ENCODE data around the gene SQSTM1.
A peak's percentile ranks its signal among the peaks of the same experiment; 100 is the strongest.
"Not testable (repeated sequence)": the region's sequence is repeated elsewhere in the genome, so short reads cannot be mapped to it uniquely, and the experiment has no call there.

Gene SQSTM1

DNA sequence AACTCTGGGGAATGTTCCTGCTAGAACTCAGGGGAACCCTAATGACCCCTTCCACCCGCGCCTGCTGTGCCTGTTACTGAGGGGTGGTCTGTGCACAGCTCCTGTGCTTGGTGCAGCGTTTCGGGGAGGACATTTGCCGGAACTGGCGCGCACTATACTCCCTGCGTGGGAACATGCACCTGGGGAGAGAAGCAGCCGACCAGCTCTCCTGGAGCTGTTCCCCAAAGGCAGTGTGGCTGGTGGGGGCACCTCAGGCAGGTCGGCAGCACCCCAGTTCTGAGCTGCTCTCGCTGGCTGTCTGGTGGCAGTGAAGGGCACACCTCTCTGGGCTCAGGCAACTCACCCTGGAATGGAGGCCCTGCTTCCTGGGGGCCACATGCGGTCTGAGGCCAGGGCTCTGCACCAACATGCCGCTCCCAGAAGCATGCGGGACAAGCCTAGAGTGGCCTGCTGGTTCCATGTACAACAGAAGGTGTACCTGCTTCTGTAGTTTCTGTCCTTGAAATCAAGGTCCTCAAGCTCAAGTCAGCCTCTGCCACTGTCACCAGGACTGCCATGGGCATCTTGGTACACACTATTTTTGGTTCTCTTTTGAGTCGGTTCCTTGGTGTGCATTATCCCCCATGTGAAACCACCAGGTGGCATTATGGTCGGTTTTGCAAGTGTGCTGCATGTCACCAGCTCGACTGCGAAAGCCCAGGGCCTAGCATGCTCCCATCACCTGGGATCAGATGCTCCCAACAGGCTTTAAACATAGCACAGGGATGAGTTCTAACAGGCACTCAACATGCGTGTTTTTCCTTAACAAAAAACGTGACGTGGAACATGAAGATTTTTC lies 45.8 kb downstream of the SQSTM1 start:
- no peaks in the 10 kb centered on the region for H3K9me3 Mint-ChIP-seq
- H3K4me1 Mint-ChIP-seq, result peaks cover 15% of the 10 kb centered on the region
- peak; percentile 12 to 35 for DNase-seq
- H3K27me3 Mint-ChIP-seq, result no peaks in the 10 kb centered on the region
- no peak overlapping the region for H3K4me3 Mint-ChIP-seq
- peak; percentile 71 for ATAC-seq
- H3K27ac Mint-ChIP-seq, result no peak overlapping the region

DNA sequence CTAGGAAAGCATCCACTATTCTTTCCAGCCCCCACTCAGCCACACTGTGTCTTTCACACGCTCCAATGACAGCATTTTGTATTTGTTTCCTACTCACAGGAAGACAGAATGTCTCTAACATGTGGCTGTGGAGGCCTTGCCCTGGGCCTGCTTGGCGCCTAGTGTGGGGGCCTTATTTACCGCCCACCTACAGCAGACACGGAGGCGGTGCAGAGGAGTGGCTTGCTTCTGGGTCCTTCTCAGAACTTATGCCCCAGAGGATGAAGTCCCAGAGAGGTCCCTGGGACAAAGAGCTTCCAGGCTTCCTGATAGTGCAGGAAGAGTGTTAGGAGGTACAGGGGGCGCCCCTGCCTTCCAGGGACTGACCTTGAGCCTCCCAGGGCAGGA lies 46.4 kb downstream of the SQSTM1 start:
- DNase-seq (no peak), ATAC-seq (no peak)
- H3K27ac Mint-ChIP-seq, result peak overlapping the region; percentile 82
- no peak overlapping the region for H3K4me3 Mint-ChIP-seq
- no peaks in the 10 kb centered on the region for H3K27me3 Mint-ChIP-seq
- peaks cover 15% of the 10 kb centered on the region for H3K4me1 Mint-ChIP-seq
- H3K9me3 Mint-ChIP-seq, result no peaks in the 10 kb centered on the region

DNA sequence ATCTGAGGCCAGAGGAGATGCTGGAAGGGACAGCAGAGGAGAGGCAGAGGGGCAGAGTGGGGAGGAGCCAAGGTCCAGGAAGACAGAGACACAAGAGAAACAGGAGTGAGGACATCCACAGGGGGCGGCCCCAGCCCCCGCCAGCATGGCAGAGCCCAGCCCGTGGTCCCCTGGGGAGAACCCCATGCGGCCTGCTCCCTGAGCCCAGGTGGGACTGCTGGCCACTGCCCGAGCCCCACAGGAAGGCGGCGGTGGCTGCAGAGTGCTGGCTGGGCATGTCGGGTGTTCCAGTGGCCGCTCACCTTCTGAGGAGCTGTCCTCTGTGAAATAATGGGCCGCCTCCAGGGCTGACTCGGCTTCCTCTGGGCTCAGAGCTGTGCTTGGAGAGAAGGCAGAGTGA lies 46.8 kb downstream of the SQSTM1 start:
- DNase-seq, result no peak
- Mint-ChIP-seq H3K27ac (peak overlapping the region; percentile 82), H3K4me1 (peaks cover 15% of the 10 kb centered on the region), H3K27me3 (no peaks in the 10 kb centered on the region), H3K9me3 (no peaks in the 10 kb centered on the region), H3K4me3 (no peak overlapping the region)
- no peak for ATAC-seq

DNA sequence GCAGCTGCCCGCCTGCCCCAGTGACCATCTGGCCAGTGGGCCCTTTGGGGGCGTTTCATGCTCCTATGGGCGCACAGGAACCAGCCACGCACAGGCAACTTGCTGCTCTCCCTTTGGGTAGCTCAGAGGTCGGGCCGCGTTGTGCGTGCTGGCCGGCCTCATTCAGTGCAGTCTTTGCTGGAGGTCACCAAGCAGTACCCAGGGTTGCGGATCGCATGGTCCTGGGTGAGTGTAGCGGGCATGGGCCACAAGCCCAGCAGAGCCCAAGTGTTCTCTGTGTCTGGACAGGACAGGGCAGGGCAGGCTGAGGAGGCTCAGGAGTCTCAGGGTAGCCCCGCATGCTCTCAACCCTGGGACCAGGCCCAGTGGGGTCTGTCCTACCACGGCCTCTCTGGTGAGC lies 47.8 kb downstream of the SQSTM1 start:
- ATAC-seq (no peak), DNase-seq (no peak)
- Mint-ChIP-seq H3K4me3 (no peak overlapping the region), H3K9me3 (no peaks in the 10 kb centered on the region), H3K27ac (peak overlapping the region; percentile 46 to 61), H3K4me1 (peaks cover 15% of the 10 kb centered on the region), H3K27me3 (no peaks in the 10 kb centered on the region)

DNA sequence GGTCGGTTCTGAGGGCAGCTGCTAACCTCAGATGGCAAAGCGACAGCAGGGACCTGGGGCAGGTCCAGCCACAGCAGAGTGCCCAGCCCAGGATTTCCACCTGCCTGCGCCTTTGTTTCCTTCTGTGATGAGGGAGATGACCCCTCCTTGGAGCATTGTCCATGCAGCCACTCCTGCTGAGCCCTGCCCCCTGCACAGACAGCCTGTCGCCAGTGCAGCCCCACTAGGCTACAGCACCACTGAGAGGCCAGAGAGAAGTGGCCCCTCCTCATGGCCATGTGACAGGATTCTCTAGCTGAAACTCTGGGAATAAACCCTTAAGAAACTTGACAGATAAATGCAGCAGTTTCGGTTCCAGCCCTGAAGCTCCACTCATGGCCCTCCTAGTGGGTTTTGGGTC lies 48.4 kb downstream of the SQSTM1 start:
- no peak for DNase-seq
- Mint-ChIP-seq H3K27me3 (no peaks in the 10 kb centered on the region), H3K4me3 (no peak overlapping the region), H3K27ac (no peak overlapping the region), H3K4me1 (peaks cover 15% of the 10 kb centered on the region), H3K9me3 (no peaks in the 10 kb centered on the region)
- no peak for ATAC-seq

DNA sequence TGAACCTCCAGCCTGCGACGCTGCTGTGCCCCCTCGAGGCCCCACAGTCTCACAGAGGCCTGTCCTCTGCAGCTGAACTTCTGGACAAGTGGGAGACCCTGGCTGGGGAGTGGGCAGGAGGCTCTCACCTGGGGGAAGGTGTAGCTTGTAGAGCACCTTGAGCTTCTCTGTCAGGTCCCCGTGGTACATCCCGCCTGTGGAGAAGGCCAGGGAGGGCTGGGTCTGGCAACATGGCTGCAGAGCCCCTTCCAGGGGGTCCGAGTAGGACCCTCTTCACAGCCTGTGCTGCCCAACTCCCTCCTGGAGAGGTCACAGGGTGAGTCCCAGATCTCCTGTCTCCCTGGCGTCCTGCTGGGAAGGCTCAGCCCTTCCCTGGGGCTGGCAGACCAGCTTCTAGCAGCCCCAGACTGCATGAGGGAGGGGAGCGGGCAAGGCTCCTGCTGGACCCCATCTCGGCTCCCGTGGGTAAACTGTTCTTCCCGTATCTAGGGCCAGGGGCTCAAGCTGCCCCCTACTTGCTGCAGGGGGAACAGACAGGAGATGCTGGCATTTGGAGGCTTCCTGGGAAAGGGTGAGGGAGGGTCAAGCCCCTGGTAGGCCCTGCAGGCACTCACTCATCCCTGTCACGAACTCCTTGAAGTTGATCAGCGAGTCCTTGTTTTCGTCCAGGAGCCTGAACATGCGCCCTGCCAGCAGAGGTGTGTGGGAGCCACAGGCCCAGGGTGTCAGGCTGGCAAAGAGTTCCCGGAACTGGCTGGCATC lies 49.1 kb downstream of the SQSTM1 start:
- Mint-ChIP-seq H3K4me3 (no peak overlapping the region), H3K9me3 (no peaks in the 10 kb centered on the region), H3K27ac (no peak overlapping the region), H3K27me3 (no peaks in the 10 kb centered on the region), H3K4me1 (peaks cover 15% of the 10 kb centered on the region)
- ATAC-seq (no peak), DNase-seq (no peak)

DNA sequence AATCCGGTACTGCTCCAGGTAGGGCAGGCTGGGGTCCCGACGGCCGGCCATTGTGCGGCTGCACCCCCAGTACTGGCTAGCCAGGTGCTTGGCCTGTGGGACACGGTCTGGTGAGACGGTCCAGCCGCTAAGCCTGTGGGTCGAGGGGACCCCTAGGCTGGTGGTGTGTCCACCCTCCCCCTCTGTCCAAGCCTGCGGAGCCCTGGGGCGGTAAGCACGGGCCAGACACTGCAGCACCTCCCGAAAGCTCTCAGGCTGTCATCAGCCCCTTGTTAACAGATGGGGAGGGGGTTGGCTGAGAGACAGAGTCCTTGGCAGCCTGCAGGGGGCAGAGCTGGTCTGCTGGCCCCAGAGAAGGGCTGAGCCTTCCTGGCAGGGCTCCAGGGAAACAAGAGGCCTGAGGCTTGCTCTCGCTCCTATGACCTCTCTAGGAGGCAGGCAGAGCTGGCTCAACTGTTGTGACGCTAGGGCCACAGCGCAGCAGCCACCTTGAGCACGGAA lies 49.7 kb downstream of the SQSTM1 start:
- peaks cover 15% of the 10 kb centered on the region for H3K4me1 Mint-ChIP-seq
- H3K27me3 Mint-ChIP-seq, result no peaks in the 10 kb centered on the region

DNA sequence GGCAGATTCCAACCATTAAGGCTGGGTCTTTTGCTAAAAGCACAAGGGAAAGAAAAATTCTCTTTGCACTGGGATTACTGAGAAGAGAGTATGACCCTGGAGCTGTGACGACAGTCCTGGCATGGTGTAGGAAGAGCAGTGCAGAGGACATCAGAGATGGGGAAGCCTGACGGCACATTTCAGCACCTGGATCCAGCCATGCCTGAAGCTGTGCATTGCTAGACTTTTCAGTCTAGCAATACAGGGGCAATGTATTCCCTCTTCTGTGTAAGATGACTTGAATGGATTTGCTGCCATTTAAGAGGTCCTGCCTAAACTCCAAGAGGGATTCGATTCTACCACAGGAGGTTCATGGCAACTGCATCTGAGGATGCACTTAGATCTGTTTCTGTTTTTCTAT lies 50.2 kb downstream of the SQSTM1 start:
- H3K4me1 Mint-ChIP-seq, result peaks cover 15% of the 10 kb centered on the region
- no peaks in the 10 kb centered on the region for H3K9me3 Mint-ChIP-seq
- ATAC-seq (no peak), DNase-seq (no peak)
- no peak overlapping the region for H3K27ac Mint-ChIP-seq
- H3K4me3 Mint-ChIP-seq, result no peak overlapping the region
- H3K27me3 Mint-ChIP-seq, result no peaks in the 10 kb centered on the region

More for the DNA sequence above, 49.7 kb downstream of the SQSTM1 start:
- Mint-ChIP-seq H3K27ac (no peak overlapping the region), H3K4me3 (no peak overlapping the region), H3K9me3 (no peaks in the 10 kb centered on the region)
- DNase-seq (no peak), ATAC-seq (no peak)

DNA sequence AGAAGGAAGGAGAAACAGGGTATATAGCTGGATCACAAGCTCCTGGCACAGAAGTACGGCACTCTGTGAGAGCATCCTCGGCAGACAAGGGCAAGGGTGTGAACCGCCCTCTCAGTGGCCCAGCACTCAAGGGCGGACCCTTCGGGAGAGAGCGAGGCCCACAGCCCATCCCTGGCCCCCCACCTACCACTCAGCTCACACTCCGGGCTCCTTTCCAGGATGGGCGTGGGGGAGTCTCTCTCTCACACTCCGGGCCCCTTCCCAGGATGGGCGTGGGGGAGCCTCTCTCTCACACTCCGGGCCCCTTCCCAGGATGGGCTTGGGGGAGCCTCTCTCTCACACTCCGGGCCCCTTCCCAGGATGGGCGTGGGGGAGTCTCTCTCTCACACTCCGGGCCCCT lies 50.8 kb downstream of the SQSTM1 start:
- H3K4me1 Mint-ChIP-seq, result peaks cover 15% of the 10 kb centered on the region
- not testable (repeated sequence) for ATAC-seq, H3K9me3 Mint-ChIP-seq, DNase-seq, H3K4me3 Mint-ChIP-seq, H3K27ac Mint-ChIP-seq, H3K27me3 Mint-ChIP-seq

DNA sequence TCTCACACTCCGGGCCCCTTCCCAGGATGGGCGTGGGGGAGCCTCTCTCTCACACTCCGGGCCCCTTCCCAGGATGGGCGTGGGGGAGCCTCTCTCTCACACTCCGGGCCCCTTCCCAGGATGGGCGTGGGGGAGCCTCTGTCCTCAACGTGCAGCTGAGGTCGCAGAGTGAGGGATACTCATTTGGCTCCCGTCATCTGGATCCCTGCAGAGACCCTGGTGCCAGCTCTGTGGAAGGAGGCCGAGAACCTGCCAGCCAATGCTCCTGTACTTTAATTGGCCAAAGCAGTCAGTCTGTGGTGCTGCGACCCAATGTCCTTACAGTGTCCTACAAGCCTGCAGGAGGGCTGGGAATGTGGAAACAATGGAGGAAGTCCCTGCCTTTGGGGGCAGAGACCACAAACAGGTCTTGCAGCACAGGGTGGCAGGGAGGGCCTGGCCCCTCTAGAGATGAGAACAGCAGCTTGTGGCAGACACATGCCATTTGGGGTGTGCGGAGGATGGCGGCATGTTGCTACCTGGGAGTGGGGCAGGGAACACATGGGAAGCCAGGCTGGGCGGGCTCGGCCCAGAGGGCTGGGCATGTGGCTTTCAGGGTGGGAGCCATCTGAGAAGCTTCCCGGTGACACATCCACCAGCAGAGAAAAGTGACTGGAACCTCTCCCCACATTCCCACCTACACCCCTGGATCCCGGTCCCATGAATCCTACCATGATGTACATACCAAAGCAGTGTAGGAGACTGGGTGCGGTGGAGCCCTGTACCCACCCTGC lies 51.5 kb downstream of the SQSTM1 start:
- H3K9me3 Mint-ChIP-seq, result no peaks in the 10 kb centered on the region
- no peak overlapping the region for H3K27ac Mint-ChIP-seq
- H3K27me3 Mint-ChIP-seq, result no peaks in the 10 kb centered on the region
- H3K4me1 Mint-ChIP-seq, result peaks cover 7% of the 10 kb centered on the region
- H3K4me3 Mint-ChIP-seq, result no peak overlapping the region
- ATAC-seq (no peak), DNase-seq (no peak)

DNA sequence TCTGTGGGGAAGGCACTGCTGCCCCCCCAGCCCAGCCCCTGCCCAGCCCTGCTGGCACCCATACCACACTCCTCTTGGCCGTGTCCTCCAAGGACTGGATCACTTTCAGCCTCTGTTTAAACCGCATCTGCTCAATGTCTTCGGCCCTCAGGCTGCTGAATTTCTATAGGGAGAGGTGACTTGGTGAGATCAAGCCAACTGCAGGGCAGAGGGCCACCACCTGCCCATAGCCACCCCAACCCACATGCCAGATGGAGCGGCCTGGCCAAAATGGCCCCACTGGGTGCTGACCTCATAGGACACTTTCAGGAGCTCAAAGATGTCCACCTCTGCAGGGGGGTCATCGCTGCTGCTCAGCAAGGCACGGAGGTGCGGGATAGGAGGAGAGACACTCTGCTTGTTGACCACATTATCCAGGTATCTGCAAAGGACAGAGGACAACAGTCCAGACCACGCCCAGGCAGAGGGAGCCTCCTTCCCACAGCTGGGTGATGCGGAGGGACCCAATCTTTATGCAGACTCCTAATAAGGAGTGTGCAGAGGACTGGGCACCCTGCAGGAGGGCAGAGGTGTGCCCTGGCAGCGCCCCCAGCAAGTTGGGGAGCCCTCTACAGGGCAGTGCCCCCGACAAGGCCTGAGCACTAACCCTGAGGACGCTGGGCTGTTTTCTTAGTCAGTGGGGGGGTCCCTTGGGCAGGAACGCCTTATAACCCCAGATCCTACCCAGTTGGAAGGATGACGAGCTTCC lies 52.3 kb downstream of the SQSTM1 start:
- no peak for ATAC-seq
- Mint-ChIP-seq H3K4me1 (peaks cover 2% of the 10 kb centered on the region), H3K27me3 (no peaks in the 10 kb centered on the region), H3K4me3 (no peak overlapping the region), H3K27ac (peak overlapping the region in 1 of 2 donors; percentile 35), H3K9me3 (no peaks in the 10 kb centered on the region)
- no peak for DNase-seq

DNA sequence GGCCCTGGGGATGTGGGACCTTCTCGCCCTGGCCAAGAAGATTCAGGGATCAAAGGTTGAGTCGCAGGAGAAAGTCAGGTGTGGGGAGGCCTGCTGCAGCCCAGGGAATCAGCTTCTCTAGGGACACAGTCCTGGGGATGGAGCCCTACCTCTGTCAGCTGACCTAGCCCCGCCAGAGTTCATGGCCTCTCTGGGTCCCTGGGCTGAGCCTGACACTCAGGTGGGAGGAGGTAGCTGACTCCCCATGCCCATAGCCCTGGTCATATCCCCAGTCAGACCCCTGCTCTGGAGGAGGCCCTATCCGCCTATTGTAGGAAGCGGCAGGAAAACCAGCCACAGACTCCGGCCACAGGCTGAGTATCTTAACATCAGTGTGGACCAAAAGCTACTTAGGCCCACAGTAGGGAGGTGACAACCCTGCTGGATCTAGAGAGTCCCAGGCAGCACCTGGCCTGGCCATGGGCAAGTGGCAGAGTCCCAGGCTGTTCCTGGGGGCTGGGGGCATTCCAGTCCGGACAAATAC lies 52.9 kb downstream of the SQSTM1 start:
- Mint-ChIP-seq H3K27ac (no peak overlapping the region), H3K27me3 (no peaks in the 10 kb centered on the region), H3K9me3 (no peaks in the 10 kb centered on the region), H3K4me3 (no peak overlapping the region), H3K4me1 (no peaks in the 10 kb centered on the region)
- ATAC-seq (no peak), DNase-seq (no peak)

DNA sequence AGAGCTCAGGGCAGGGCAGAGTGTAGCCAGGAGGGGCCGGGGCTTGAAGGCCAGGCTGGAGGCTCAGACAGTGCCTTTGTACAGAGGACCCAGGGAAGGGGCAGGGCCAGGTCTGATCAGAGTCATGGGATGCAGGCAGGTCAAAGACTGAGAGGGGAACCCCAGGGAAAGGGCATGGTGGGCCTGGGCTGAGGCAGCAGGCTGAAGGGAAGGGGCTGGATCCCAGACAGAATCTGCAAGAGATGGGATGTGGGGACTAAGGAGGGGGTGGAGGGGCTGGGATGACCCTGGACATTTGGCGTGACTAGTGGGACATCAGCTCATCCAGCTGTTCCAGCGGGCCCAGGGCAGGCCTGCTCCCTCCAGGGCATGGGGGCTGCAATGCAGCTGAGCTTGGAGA lies 53.4 kb downstream of the SQSTM1 start:
- DNase-seq (no peak), ATAC-seq (no peak)
- H3K27ac Mint-ChIP-seq, result no peak overlapping the region
- no peaks in the 10 kb centered on the region for H3K4me1 Mint-ChIP-seq
- H3K27me3 Mint-ChIP-seq, result no peaks in the 10 kb centered on the region
- no peak overlapping the region for H3K4me3 Mint-ChIP-seq
- no peaks in the 10 kb centered on the region for H3K9me3 Mint-ChIP-seq

DNA sequence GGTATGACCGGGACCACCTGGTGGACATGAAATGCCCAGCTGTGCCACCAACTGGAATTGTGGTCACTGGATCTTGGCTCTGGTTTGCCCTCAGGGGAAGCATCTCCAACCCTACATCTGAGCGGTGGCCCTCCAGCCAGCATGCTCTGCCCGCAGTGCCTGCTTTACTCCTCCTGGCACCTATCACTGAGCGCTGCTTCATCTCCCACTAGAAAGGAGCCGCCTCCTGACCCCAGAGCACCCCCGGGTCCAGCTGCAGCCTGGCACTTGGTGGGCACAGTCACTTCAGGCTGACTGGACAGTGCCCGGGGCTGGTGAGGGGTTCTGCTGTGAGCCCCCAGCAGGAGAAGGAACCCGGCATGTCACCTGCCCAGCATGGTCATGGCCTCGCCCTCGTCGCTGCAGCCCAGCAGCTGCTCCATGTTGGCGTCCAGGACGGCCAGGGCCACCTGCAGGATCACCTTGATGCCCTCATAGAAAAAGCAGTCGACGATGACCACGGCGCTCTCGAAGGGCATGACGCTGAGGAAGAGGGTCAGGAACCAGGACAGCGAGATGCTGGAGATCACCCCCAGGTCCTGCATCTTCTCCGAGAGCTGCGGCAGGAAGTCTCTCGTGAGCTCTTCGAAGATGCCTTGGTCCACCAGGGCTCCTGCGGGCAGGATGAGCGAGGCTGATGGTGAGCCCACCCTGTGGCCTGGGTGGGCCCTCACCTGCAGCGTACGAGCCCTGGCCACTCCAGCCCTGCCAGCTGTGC lies 54.0 kb downstream of the SQSTM1 start:
- no peaks in the 10 kb centered on the region for H3K27me3 Mint-ChIP-seq
- H3K27ac Mint-ChIP-seq, result no peak overlapping the region
- H3K4me1 Mint-ChIP-seq, result no peaks in the 10 kb centered on the region
- H3K4me3 Mint-ChIP-seq, result no peak overlapping the region
- ATAC-seq (no peak), DNase-seq (no peak)
- H3K9me3 Mint-ChIP-seq, result no peaks in the 10 kb centered on the region
